HL-60 (cell line): ENCODE measurements around the gene WDR1.

Experiments used
- DNase-seq, 2 experiments: peaks; one replicate each; pipeline ENCODE4 v3.0.0-alpha.2; 2010 to 2020; ENCODE audit warnings: low read depth in 1 of 2, low spot score in 1 of 2
- H3K27ac ChIP-seq: fragments of 250-450 bp; sonication (Bioruptor Pico); replicated peaks from 2 replicates; pipeline ENCODE4 v1.5.1; 2020; ENCODE audit warnings: mild to moderate bottlenecking, moderate library complexity
- H3K27me3 ChIP-seq: fragments of 250-450 bp; sonication (Bioruptor Pico); 2 replicates; pipeline ENCODE4 v1.5.1; 2021; ENCODE audit warnings: mild to moderate bottlenecking, moderate library complexity; ENCODE audit not compliant: insufficient read depth, poor library complexity, severe bottlenecking
- H3K4me3 ChIP-seq: replicated peaks from 2 replicates; pipeline ENCODE4 v1.5.1; 2011; ENCODE audit warnings: mild to moderate bottlenecking, control low read depth, low read length; ENCODE audit not compliant: insufficient read depth
- CTCF ChIP-seq: IDR thresholded peaks from one replicate; pipeline ENCODE4 v1.5.1; 2011; ENCODE audit warnings: low read length, control low read depth, inconsistent platforms; ENCODE audit not compliant: insufficient read depth
- GABPA ChIP-seq: IDR thresholded peaks from 2 replicates; pipeline ENCODE4 v1.6.1; 2012; ENCODE audit warnings: low read depth
- POLR2AphosphoS5 ChIP-seq: IDR thresholded peaks from 2 replicates; pipeline ENCODE4 v1.6.1; 2012; ENCODE audit warnings: low read depth
- REST ChIP-seq: IDR thresholded peaks from 2 replicates; pipeline ENCODE4 v1.6.1; 2012; ENCODE audit warnings: low read depth; ENCODE audit not compliant: insufficient replicate concordance
- SPI1 ChIP-seq: IDR thresholded peaks from 2 replicates; pipeline ENCODE4 v1.6.1; 2012; ENCODE audit warnings: low read depth, mild to moderate bottlenecking, borderline replicate concordance

Gene WDR1

GRCh38 chr4:10075158-10075863 lies 41.3 kb downstream of the WDR1 start:
- Histone ChIP-seq H3K27me3 (no peaks in the 10 kb centered on the region), H3K4me3 (no peak overlapping the region), H3K27ac (no peak overlapping the region)
- DNase-seq: no peak
- no peak for TF ChIP-seq POLR2AphosphoS5
- no peak for TF ChIP-seq REST

- H3K27ac ChIP-seq: no peak overlapping the region
- no peak overlapping the region for H3K4me3 ChIP-seq
- no peak for DNase-seq
- TF ChIP-seq SPI1 (no peak), CTCF (no peak), REST (no peak), GABPA (no peak), POLR2AphosphoS5 (no peak)
- H3K27me3 ChIP-seq: no peaks in the 10 kb centered on the region
Observed at GRCh38 chr4:10074767-10075105, 41.9 kb downstream of the WDR1 start.

GRCh38 chr4:10074076-10074766 lies 42.4 kb downstream of the WDR1 start:
- TF ChIP-seq POLR2AphosphoS5 (no peak), REST (no peak), GABPA (no peak), CTCF (no peak), SPI1 (no peak)
- Histone ChIP-seq H3K27ac (no peak overlapping the region), H3K27me3 (no peaks in the 10 kb centered on the region), H3K4me3 (no peak overlapping the region)
- no peak for DNase-seq
